HG03575 (cell line): ENCODE data around the gene EGFR.

Experiments used
- ATAC-seq: cut with Tn5 transposase; IDR thresholded peaks from one replicate; pipeline ENCODE4 v1.9.1; 2021; ENCODE audit not compliant: unreplicated experiment, insufficient number of reproducible peaks, low FRiP score; ENCODE audit errors: extremely low read depth

EGFR gene

GRCh38 chr7:55110993-55111361 lies 92.2 kb downstream of the EGFR start:
- no peak for ATAC-seq

- no peak for ATAC-seq
These were observed 93.2 kb downstream of the EGFR start for GRCh38 chr7:55112056-55112455.

GRCh38 chr7:55113760-55114540 lies 95.1 kb downstream of the EGFR start:
- no peak for ATAC-seq

GRCh38 chr7:55117286-55117685 lies 98.5 kb downstream of the EGFR start:
- ATAC-seq, result no peak

- no peak for ATAC-seq
These were observed 99.6 kb downstream of the EGFR start for GRCh38 chr7:55118426-55118825.

- no peak for ATAC-seq
These were observed 100.8 kb downstream of the EGFR start for GRCh38 chr7:55119571-55119970.

- ATAC-seq, result no peak
These were observed 101.3 kb downstream of the EGFR start for GRCh38 chr7:55120074-55120473.

GRCh38 chr7:55120501-55121198 lies 101.8 kb downstream of the EGFR start:
- ATAC-seq, result no peak

GRCh38 chr7:55121249-55121648 lies 102.4 kb downstream of the EGFR start:
- ATAC-seq, result no peak

- ATAC-seq, result no peak
These were observed 103.4 kb downstream of the EGFR start for GRCh38 chr7:55122263-55122662.

GRCh38 chr7:55124989-55125875 lies 106.4 kb downstream of the EGFR start:
- no peak for ATAC-seq

GRCh38 chr7:55127135-55127551 lies 108.3 kb downstream of the EGFR start:
- ATAC-seq, result no peak

GRCh38 chr7:55127622-55128081 lies 108.8 kb downstream of the EGFR start:
- no peak for ATAC-seq

- ATAC-seq, result no peak
These were observed 110.0 kb downstream of the EGFR start for GRCh38 chr7:55128693-55129394.

GRCh38 chr7:55129541-55130394 lies 111.0 kb downstream of the EGFR start:
- ATAC-seq, result no peak

GRCh38 chr7:55130395-55131141 lies 111.8 kb downstream of the EGFR start:
- no peak for ATAC-seq

- ATAC-seq, result no peak
These were observed 112.5 kb downstream of the EGFR start for GRCh38 chr7:55131142-55131929.
